ENCODE results near the gene TNS1.

- TF ChIP-seq SP1 (IDR thresholded peaks at IDR 0.05) (no peak), NFRKB (IDR thresholded peaks at IDR 0.05) (no peak), FOXM1 (IDR thresholded peaks at IDR 0.05; ENCODE audit: borderline replicate concordance) (no peak), BHLHE40 (IDR thresholded peaks at IDR 0.05; ENCODE audit: borderline replicate concordance) (no peak), CTBP1 (IDR thresholded peaks at IDR 0.05; ENCODE audit: borderline replicate concordance) (no peak)
Measured at GRCh38 chr2:217973008-217973787, 29.6 kb downstream of the TNS1 start.

Data from HEK293T (cell line).